Ishikawa (cell line): Measurements from ENCODE around the gene NHS.

Experiments
- CEBPB ChIP-seq: IDR thresholded peaks from 2 replicates; pipeline ENCODE4 v1.6.1; 2012
- CREB1 ChIP-seq: IDR thresholded peaks from 2 replicates; pipeline ENCODE4 v1.6.1; 2012; ENCODE audit warnings: low read depth
- EGR1 ChIP-seq: IDR thresholded peaks from 2 replicates; pipeline ENCODE4 v1.6.1; 2012
- EP300 ChIP-seq: IDR thresholded peaks from 2 replicates; pipeline ENCODE4 v1.6.1; 2012; ENCODE audit warnings: borderline replicate concordance
- FOXM1 ChIP-seq: IDR thresholded peaks from 2 replicates; pipeline ENCODE4 v1.6.1; 2012; ENCODE audit warnings: low read depth, borderline replicate concordance
- NFIC ChIP-seq: IDR thresholded peaks from 2 replicates; pipeline ENCODE4 v1.6.1; 2012
- RAD21 ChIP-seq: IDR thresholded peaks from 2 replicates; pipeline ENCODE4 v1.6.1; 2012; ENCODE audit warnings: low read depth
- TAF1 ChIP-seq: IDR thresholded peaks from 2 replicates; pipeline ENCODE4 v1.6.1; 2012; ENCODE audit warnings: low read depth, mild to moderate bottlenecking
- TCF12 ChIP-seq: IDR thresholded peaks from 2 replicates; pipeline ENCODE4 v1.6.1; 2012; ENCODE audit warnings: low read depth
- TEAD4 ChIP-seq: IDR thresholded peaks from 2 replicates; pipeline ENCODE4 v1.6.1; 2012
- YY1 ChIP-seq: IDR thresholded peaks from 2 replicates; pipeline ENCODE4 v1.6.1; 2012; ENCODE audit warnings: low read depth
- ZBTB7A ChIP-seq: IDR thresholded peaks from 2 replicates; pipeline ENCODE4 v1.6.1; 2012; ENCODE audit warnings: low read depth
- TF ChIP-seq, protein P1 (sequence below): IDR thresholded peaks from 2 replicates; pipeline ENCODE4 v1.6.1; 2012; ENCODE audit warnings: low read depth, mild to moderate bottlenecking
- TF ChIP-seq, protein P2 (sequence below): IDR thresholded peaks from 2 replicates; pipeline ENCODE4 v1.6.1; 2012
- TF ChIP-seq, protein P3 (sequence below): IDR thresholded peaks from 2 replicates; pipeline ENCODE4 v1.6.1; 2012

The NHS gene

DNA sequence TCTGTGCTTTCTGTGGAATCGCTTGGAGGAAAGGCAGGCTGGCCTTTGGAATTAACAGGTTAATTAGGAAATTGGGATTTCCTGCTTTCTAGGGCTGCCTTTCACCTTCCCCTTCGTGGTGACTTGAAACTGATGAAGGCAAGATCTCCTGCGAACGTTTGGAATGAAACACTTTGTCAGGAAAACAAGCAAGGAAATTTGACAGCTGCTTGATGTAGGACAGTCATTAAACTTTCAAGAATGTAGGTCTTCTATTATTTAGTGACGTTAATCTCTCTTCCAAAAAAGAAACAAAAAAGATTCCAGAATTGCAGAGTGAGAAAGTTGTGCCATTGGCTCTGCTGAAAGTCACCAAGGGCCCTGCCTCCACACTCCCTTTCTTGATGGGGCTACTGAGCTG, 206.6 kb downstream of the NHS start:
- TF ChIP-seq TEAD4 (no peak), NFIC (no peak), YY1 (no peak), TCF12 (no peak), CREB1 (no peak), EP300 (no peak), CEBPB (no peak)
- TF ChIP-seq, protein P1, sequence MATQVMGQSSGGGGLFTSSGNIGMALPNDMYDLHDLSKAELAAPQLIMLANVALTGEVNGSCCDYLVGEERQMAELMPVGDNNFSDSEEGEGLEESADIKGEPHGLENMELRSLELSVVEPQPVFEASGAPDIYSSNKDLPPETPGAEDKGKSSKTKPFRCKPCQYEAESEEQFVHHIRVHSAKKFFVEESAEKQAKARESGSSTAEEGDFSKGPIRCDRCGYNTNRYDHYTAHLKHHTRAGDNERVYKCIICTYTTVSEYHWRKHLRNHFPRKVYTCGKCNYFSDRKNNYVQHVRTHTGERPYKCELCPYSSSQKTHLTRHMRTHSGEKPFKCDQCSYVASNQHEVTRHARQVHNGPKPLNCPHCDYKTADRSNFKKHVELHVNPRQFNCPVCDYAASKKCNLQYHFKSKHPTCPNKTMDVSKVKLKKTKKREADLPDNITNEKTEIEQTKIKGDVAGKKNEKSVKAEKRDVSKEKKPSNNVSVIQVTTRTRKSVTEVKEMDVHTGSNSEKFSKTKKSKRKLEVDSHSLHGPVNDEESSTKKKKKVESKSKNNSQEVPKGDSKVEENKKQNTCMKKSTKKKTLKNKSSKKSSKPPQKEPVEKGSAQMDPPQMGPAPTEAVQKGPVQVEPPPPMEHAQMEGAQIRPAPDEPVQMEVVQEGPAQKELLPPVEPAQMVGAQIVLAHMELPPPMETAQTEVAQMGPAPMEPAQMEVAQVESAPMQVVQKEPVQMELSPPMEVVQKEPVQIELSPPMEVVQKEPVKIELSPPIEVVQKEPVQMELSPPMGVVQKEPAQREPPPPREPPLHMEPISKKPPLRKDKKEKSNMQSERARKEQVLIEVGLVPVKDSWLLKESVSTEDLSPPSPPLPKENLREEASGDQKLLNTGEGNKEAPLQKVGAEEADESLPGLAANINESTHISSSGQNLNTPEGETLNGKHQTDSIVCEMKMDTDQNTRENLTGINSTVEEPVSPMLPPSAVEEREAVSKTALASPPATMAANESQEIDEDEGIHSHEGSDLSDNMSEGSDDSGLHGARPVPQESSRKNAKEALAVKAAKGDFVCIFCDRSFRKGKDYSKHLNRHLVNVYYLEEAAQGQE: no peak
- TF ChIP-seq, protein P2, sequence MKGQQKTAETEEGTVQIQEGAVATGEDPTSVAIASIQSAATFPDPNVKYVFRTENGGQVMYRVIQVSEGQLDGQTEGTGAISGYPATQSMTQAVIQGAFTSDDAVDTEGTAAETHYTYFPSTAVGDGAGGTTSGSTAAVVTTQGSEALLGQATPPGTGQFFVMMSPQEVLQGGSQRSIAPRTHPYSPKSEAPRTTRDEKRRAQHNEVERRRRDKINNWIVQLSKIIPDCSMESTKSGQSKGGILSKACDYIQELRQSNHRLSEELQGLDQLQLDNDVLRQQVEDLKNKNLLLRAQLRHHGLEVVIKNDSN: no peak
- TF ChIP-seq, protein P3, sequence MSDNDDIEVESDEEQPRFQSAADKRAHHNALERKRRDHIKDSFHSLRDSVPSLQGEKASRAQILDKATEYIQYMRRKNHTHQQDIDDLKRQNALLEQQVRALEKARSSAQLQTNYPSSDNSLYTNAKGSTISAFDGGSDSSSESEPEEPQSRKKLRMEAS: no peak

DNA sequence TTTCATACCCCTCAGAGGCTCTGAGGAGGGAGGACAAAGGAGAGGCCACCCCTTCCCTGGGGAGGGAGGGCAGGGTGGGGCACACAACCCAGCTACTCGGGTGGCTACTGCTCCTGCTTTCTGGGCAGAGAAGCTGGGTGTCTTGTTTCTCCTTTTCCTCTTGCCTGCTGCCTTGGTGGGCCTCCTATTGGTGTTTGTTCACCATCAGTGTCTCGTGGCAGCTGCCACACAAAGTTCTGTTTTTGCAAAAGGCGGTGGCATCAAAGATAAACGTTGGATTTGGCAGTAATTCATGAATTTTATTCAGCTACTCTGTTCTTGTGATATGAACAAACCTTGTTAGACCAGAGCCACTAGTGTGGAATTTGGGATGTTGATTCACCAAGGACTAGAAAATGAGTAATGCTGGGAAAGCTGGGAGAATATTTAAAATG, 209.3 kb downstream of the NHS start:
- TF ChIP-seq TAF1 (no peak), RAD21 (no peak), EGR1 (no peak), YY1 (no peak), CEBPB (no peak), NFIC (no peak), EP300 (no peak), FOXM1 (no peak)
- TF ChIP-seq, protein P1: no peak
- TF ChIP-seq, protein P3: no peak

DNA sequence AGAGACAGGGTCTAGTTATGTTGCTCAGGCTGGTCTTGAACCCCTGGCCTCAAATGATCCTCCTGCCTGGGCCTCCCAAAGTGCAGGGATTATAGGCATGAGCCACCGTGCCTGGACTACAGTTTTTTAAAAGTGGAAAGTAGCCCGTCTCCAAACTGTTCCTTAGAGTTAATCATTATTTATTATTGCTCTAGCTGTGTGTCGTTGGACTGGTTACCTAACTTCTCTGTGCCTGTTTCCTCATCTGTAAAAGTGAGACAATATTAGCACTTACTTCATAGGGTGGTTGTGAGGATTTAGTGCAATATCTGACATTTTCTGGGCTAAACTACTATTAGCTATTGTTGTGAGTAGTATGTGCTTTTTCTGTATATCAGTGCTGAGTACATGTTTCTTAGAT, 210.0 kb downstream of the NHS start:
- no peak for TF ChIP-seq EGR1
- TF ChIP-seq TEAD4: no peak
- TF ChIP-seq TAF1: no peak
- TF ChIP-seq YY1: no peak
- TF ChIP-seq NFIC: no peak
- TF ChIP-seq, protein P1: no peak
- TF ChIP-seq RAD21: no peak
- no peak for TF ChIP-seq TCF12
- TF ChIP-seq, protein P2: no peak
- TF ChIP-seq CEBPB: no peak
- no peak for TF ChIP-seq ZBTB7A
- TF ChIP-seq, protein P3: no peak
- TF ChIP-seq EP300: no peak

DNA sequence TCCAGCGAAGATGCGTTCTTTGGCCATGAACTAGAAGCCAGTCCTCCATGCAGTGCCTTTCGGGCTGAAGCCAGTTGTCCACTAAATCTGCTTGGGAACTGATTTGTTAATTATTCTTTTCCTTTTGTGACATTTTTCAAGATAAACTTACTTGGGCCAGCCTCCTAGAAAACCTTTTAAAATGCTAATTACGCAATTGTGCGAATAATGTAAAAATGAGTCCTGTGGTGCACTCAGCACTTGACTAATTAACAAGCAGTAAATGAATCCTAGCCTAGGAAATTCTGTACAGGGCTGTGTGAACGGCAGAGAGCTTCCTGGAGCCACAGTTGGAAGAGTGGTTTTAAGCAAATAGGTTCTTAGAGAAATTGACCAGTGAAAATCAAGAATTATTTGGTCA, 212.4 kb downstream of the NHS start:
- TF ChIP-seq, protein P1: no peak
- TF ChIP-seq, protein P2: no peak
- TF ChIP-seq EGR1 (no peak), TAF1 (no peak), YY1 (no peak), EP300 (no peak), TCF12 (no peak), CEBPB (no peak), ZBTB7A (no peak), TEAD4 (no peak), FOXM1 (no peak), RAD21 (no peak), CREB1 (no peak), NFIC (no peak)
- TF ChIP-seq, protein P3: no peak
